IMR-90 (cell line): ENCODE measurements around the gene PITX3. TPM values are rescaled to one million over a fixed set of nuclear protein-coding genes. Genes with fewer than 3 reads are reported as not detected.

ENCODE experiments used
- ATAC-seq: fragments of 200-7000 bp; cut with Tn5 transposase; 2 replicates; pipeline ENCODE4 v1.9.1; 2020; ENCODE audit warnings: low read depth, mild to moderate bottlenecking, moderate library complexity
- BruUV-seq: library from RNA; stranded (reverse); fragments of 400-500 nt; replicated peaks from 2 replicates; lab custom pipeline; 2021; lab: Mats Ljungman, UMichigan
- CTCF ChIA-PET: fragments of 300-600 bp; formaldehyde crosslinking; extraction: SDS; loops from one replicate; lab custom pipeline; 2021; ENCODE audit warnings: antibody characterized with exemption; lab: Yijun Ruan, JAX
- POLR2A ChIA-PET: fragments of 300-600 bp; sonication (Branson Sonifier 250); formaldehyde crosslinking; loops from one replicate; lab custom pipeline; 2022; ENCODE audit warnings: antibody characterized with exemption; ENCODE audit not compliant: unreplicated experiment; lab: Charles Lee
- DNase-seq: peaks from one replicate; pipeline ENCODE4 v3.0.0; 2013
- H2AFZ ChIP-seq: replicated peaks from 2 replicates; pipeline ENCODE3; 2013; ENCODE audit warnings: low read length, mild to moderate bottlenecking; ENCODE audit not compliant: poor library complexity
- H2AK5ac ChIP-seq: 2 replicates; pipeline ENCODE4 v1.6.1; 2013; ENCODE audit warnings: low read depth, low read length, inconsistent platforms
- H2AK9ac ChIP-seq: replicated peaks from 2 replicates; pipeline ENCODE3; 2013; ENCODE audit warnings: mild to moderate bottlenecking, low read depth, low read length, moderate library complexity; ENCODE audit not compliant: poor library complexity
- H2BK120ac ChIP-seq: 2 replicates; pipeline ENCODE4 v1.6.1; 2013; ENCODE audit warnings: low read depth, low read length, inconsistent platforms
- H2BK15ac ChIP-seq: 3 replicates; pipeline ENCODE4 v1.6.1; 2013; ENCODE audit warnings: low read depth, low read length, inconsistent platforms
- H2BK20ac ChIP-seq: 2 replicates; pipeline ENCODE4 v1.6.1; 2013; ENCODE audit warnings: low read depth, mild to moderate bottlenecking, inconsistent platforms, low read length, moderate library complexity
- H2BK5ac ChIP-seq: 2 replicates; pipeline ENCODE4 v1.6.1; 2013; ENCODE audit warnings: mild to moderate bottlenecking, low read depth, low read length, inconsistent platforms; ENCODE audit not compliant: poor library complexity, severe bottlenecking
- H3K14ac ChIP-seq: replicated peaks from 2 replicates; pipeline ENCODE4 v1.6.1; 2013; ENCODE audit warnings: low read depth, low read length, inconsistent platforms
- H3K18ac ChIP-seq: 2 replicates; pipeline ENCODE4 v1.6.1; 2013; ENCODE audit warnings: low read depth, low read length, control low read depth
- H3K23ac ChIP-seq: 2 replicates; pipeline ENCODE4 v1.6.1; 2013; ENCODE audit warnings: low read depth, low read length, inconsistent platforms
- H3K27ac ChIP-seq: 2 replicates; pipeline ENCODE4 v1.5.1; 2013; ENCODE audit warnings: mild to moderate bottlenecking, control low read depth, low read length; ENCODE audit not compliant: insufficient read depth
- H3K27me3 ChIP-seq: 2 replicates; pipeline ENCODE4 v1.6.1; 2013; ENCODE audit warnings: low read length; ENCODE audit not compliant: control insufficient read depth, insufficient read depth
- H3K36me3 ChIP-seq: 2 replicates; pipeline ENCODE4 v1.6.1; 2013; ENCODE audit warnings: low read length, mixed read lengths; ENCODE audit not compliant: control insufficient read depth, insufficient read depth
- H3K4ac ChIP-seq: 2 replicates; pipeline ENCODE4 v1.6.1; 2013; ENCODE audit warnings: low read depth, low read length, inconsistent platforms
- H3K4me1 ChIP-seq: 2 replicates; pipeline ENCODE4 v1.6.1; 2013; ENCODE audit warnings: low read length, mixed read lengths; ENCODE audit not compliant: control insufficient read depth, insufficient read depth
- H3K4me2 ChIP-seq: 2 replicates; pipeline ENCODE4 v1.6.1; 2013; ENCODE audit warnings: low read depth, mild to moderate bottlenecking, control low read depth, low read length, moderate library complexity
- H3K4me3 ChIP-seq: 2 replicates; pipeline ENCODE4 v1.5.1; 2013; ENCODE audit warnings: low read depth, mild to moderate bottlenecking, control low read depth, low read length, moderate library complexity; ENCODE audit not compliant: insufficient read depth
- H3K56ac ChIP-seq: 2 replicates; pipeline ENCODE4 v1.6.1; 2013; ENCODE audit warnings: low read length, inconsistent platforms; ENCODE audit not compliant: insufficient read depth; ENCODE audit errors: extremely low read depth
- H3K79me1 ChIP-seq, 2 experiments: 2 replicates each; pipeline ENCODE4 v1.6.1; 2013; ENCODE audit warnings: low read length in 2 of 2, inconsistent platforms in 1 of 2, low read depth in 1 of 2
- H3K9ac ChIP-seq: 2 replicates; pipeline ENCODE4 v1.6.1; 2013; ENCODE audit warnings: low read depth, low read length, control low read depth
- H3K9me1 ChIP-seq: 2 replicates; pipeline ENCODE4 v1.6.1; 2013; ENCODE audit warnings: low read length, inconsistent platforms; ENCODE audit not compliant: insufficient read depth
- H3K9me3 ChIP-seq: 2 replicates; pipeline ENCODE4 v1.6.1; 2013; ENCODE audit warnings: low read length; ENCODE audit not compliant: control insufficient read depth, insufficient read depth
- H4K20me1 ChIP-seq: 2 replicates; pipeline ENCODE4 v1.6.1; 2013; ENCODE audit warnings: low read length, inconsistent platforms; ENCODE audit not compliant: insufficient read depth
- H4K5ac ChIP-seq: 2 replicates; pipeline ENCODE4 v1.6.1; 2013; ENCODE audit warnings: mild to moderate bottlenecking, low read depth, low read length, control low read depth
- H4K8ac ChIP-seq, 2 experiments: 2 replicates each; pipeline ENCODE4 v1.6.1; 2013; ENCODE audit warnings: low read depth in 2 of 2, low read length in 2 of 2, control low read depth in 1 of 2, inconsistent platforms in 1 of 2
- H4K91ac ChIP-seq: 2 replicates; pipeline ENCODE4 v1.6.1; 2013; ENCODE audit warnings: low read depth, low read length, inconsistent platforms; ENCODE audit not compliant: insufficient read depth
- CEBPB ChIP-seq: IDR thresholded peaks from 2 replicates; pipeline ENCODE4 v1.6.1; 2012; ENCODE audit warnings: low read depth, low read length, improper control_type of control experiment
- CTCF ChIP-seq: conservative IDR thresholded peaks from 2 replicates; pipeline ENCODE4 v1.5.1; 2012; ENCODE audit warnings: mild to moderate bottlenecking, low read depth, low read length, improper control_type of control experiment
- ELK1 ChIP-seq: fragments of 150-350 bp; IDR thresholded peaks from 2 replicates; pipeline ENCODE4 v1.6.1; 2016; ENCODE audit warnings: low read depth, mild to moderate bottlenecking, low read length, moderate library complexity, borderline replicate concordance
- FOS ChIP-seq: fragments of 150-350 bp; IDR thresholded peaks from 2 replicates; pipeline ENCODE4 v1.6.1; 2016; ENCODE audit warnings: low read depth, low read length
- MAFK ChIP-seq: IDR thresholded peaks from 2 replicates; pipeline ENCODE4 v1.6.1; 2012; ENCODE audit warnings: low read depth, low read length, improper control_type of control experiment
- MAZ ChIP-seq: IDR thresholded peaks from 2 replicates; pipeline ENCODE4 v1.6.1; 2012; ENCODE audit warnings: low read depth, mild to moderate bottlenecking, low read length, improper control_type of control experiment, moderate library complexity, borderline replicate concordance
- MXI1 ChIP-seq: IDR thresholded peaks from 2 replicates; pipeline ENCODE4 v1.6.1; 2012; ENCODE audit warnings: low read depth, mild to moderate bottlenecking, low read length, moderate library complexity, borderline replicate concordance
- RAD21 ChIP-seq: IDR thresholded peaks from 2 replicates; pipeline ENCODE4 v1.6.1; 2012; ENCODE audit warnings: low read length, improper control_type of control experiment
- RCOR1 ChIP-seq: IDR thresholded peaks from 2 replicates; pipeline ENCODE4 v1.6.1; 2012; ENCODE audit warnings: mild to moderate bottlenecking, low read length, improper control_type of control experiment; ENCODE audit not compliant: insufficient replicate concordance
- RFX5 ChIP-seq: IDR thresholded peaks from 2 replicates; pipeline ENCODE4 v1.8.0; 2012; ENCODE audit warnings: low read depth, mild to moderate bottlenecking, low read length, moderate library complexity
- SMC3 ChIP-seq: fragments of 150-350 bp; IDR thresholded peaks from 2 replicates; pipeline ENCODE4 v1.6.1; 2016; ENCODE audit warnings: low read depth, mild to moderate bottlenecking, antibody characterized with exemption, low read length, moderate library complexity
- WGBS, 2 experiments: methylation state at CpG; one replicate each; pipeline versions ENCODE4 v1.1.5 to v1.1.7; 2013; ENCODE audit warnings: missing lambda C conversion rate in 2 of 2; ENCODE audit not compliant: insufficient read length in 1 of 2; ENCODE audit errors: extremely low coverage in 2 of 2; 5-methylcytosine and 5-hydroxymethylcytosine counted together
- dilution Hi-C: fragments of 300-500 bp; cut with HindIII; formaldehyde crosslinking; loops from one replicate; pipeline ENCODE4 v1.14.3; 2018; ENCODE audit warnings: low sequenced_read_pairs; ENCODE audit not compliant: unreplicated experiment
- in situ Hi-C: fragments of 300-500 bp; cut with MboI; formaldehyde crosslinking; loops from 3 replicates; pipeline ENCODE4 v1.14.3; 2019; ENCODE audit warnings: low sequenced_read_pairs, inconsistent platforms, mixed read lengths
- intact Hi-C: fragments of 100-400 bp; cut with micrococcal nuclease; formaldehyde crosslinking; loops from 2 replicates; pipeline ENCODE4 v1.10.0; 2022
- polyA plus RNA-seq, 3 experiments: library from polyadenylated mRNA; depleted of rRNA; stranded (reverse); fragments of >200 nt; gene quantifications; 2 replicates each; pipeline ENCODE4 v1.2.3, GENCODE V29; 2012; ENCODE audit warnings: low replicate concordance in 1 of 3
- total RNA-seq: library from RNA; depleted of rRNA; stranded (reverse); fragments of >200 nt; gene quantifications from 2 replicates; pipeline ENCODE4 v1.2.3, GENCODE V29; 2012

The PITX3 gene
- total and polyA plus RNA-seq, 2 of the 4 experiments (the other 2 are of a cell fraction), result not detected

- Histone ChIP-seq H2AFZ (no peak overlapping the region), H2BK5ac (no peak overlapping the region), H3K4me2 (no peak overlapping the region), H2BK120ac (no peak overlapping the region), H2AK9ac (no peak overlapping the region), H3K9me1 (no peaks in the 10 kb centered on the region), H4K20me1 (no peaks in the 10 kb centered on the region), H3K4me1 (no peaks in the 10 kb centered on the region), H4K8ac (no peak overlapping the region), H2AK5ac (no peak overlapping the region), H2BK20ac (no peak overlapping the region), H3K4me3 (no peak overlapping the region), H4K5ac (no peak overlapping the region), H4K91ac (no peak overlapping the region), H3K27ac (no peak overlapping the region), H3K79me1 (no peaks in the 10 kb centered on the region), H2BK15ac (no peak overlapping the region), H3K36me3 (no peaks in the 10 kb centered on the region), H3K23ac (no peak overlapping the region), H3K56ac (no peak overlapping the region), H3K4ac (no peak overlapping the region), H3K27me3 (peaks cover 7% of the 10 kb centered on the region), H3K9me3 (peaks cover 4% of the 10 kb centered on the region; the same call in 1 of the 2 replicates), H3K18ac (no peak overlapping the region), H3K14ac (no peak overlapping the region), H3K9ac (no peak overlapping the region)
- ChIA-PET POLR2A (no interaction called here), CTCF (no interaction called here)
- 30% methylated on average over 2 of the region's 15 CpGs; no CpG with 5 or more reads in 1 of the 2 experiments for WGBS, 2 experiments
- in situ Hi-C loops, result no loop called here
- intact Hi-C loops, result loop anchor here (5.0 kb wide), 1 partner anchor 36 kb away; no protein-coding TSS in a partner anchor
- ATAC-seq (no peak), DNase-seq (no peak)
- dilution Hi-C loops, result no loop called here
- TF ChIP-seq RAD21 (no peak), MAZ (no peak), ELK1 (no peak), MXI1 (no peak), RFX5 (no peak), RCOR1 (no peak), FOS (no peak), CTCF (no peak), CEBPB (no peak), SMC3 (no peak), MAFK (no peak)
- no TSS peak for BruUV-seq
Measured at GRCh38 chr10:102185811-102186527, 55.3 kb downstream of the PITX3 start.
